HG03469 (cell line): ENCODE results near the gene TRAF2.

ENCODE experiments used
- ATAC-seq: cut with Tn5 transposase; IDR thresholded peaks from one replicate; pipeline ENCODE4 v1.9.1; 2021; ENCODE audit warnings: mild to moderate bottlenecking, moderate library complexity, moderate number of reproducible peaks; ENCODE audit not compliant: unreplicated experiment

TRAF2 gene

GRCh38 chr9:136949239-136949816 is 63.0 kb downstream of the TRAF2 start:
- no peak for ATAC-seq

GRCh38 chr9:136949817-136950655 is 63.7 kb downstream of the TRAF2 start:
- ATAC-seq, result peak; percentile 64

- ATAC-seq, result no peak
Measured at GRCh38 chr9:136950656-136951276, 64.5 kb downstream of the TRAF2 start.

- no peak for ATAC-seq
Measured at GRCh38 chr9:136951541-136952320, 65.4 kb downstream of the TRAF2 start, which contains the start of gene LCN12. Gene LCN12, plus strand, starts transcription at chr9:136952273. Its CDS starts 55 bp downstream, at chr9:136952328.

- no peak for ATAC-seq
Measured at GRCh38 chr9:136952321-136952850, 66.1 kb downstream of the TRAF2 start.

GRCh38 chr9:136952876-136953770 is 66.8 kb downstream of the TRAF2 start:
- ATAC-seq, result no peak

GRCh38 chr9:136953771-136954269 is 67.5 kb downstream of the TRAF2 start:
- ATAC-seq, result no peak

GRCh38 chr9:136954270-136955083 is 68.2 kb downstream of the TRAF2 start:
- no peak for ATAC-seq

- no peak for ATAC-seq
Measured at GRCh38 chr9:136955202-136955942, 69.1 kb downstream of the TRAF2 start.

GRCh38 chr9:136955943-136956335 is 69.6 kb downstream of the TRAF2 start:
- no peak for ATAC-seq

GRCh38 chr9:136956604-136957003 is 70.3 kb downstream of the TRAF2 start:
- ATAC-seq, result no peak

- no peak for ATAC-seq
Measured at GRCh38 chr9:136957461-136957860, 71.1 kb downstream of the TRAF2 start.

GRCh38 chr9:136957901-136958300 is 71.6 kb downstream of the TRAF2 start:
- no peak for ATAC-seq

- no peak for ATAC-seq
Measured at GRCh38 chr9:136958473-136958872, 72.2 kb downstream of the TRAF2 start.

- no peak for ATAC-seq
Measured at GRCh38 chr9:136958898-136959850, 72.9 kb downstream of the TRAF2 start.

GRCh38 chr9:136960212-136960937 is 74.1 kb downstream of the TRAF2 start:
- no peak for ATAC-seq
